Endothelial cell of umbilical vein (primary cell): ENCODE results near the gene PRCD. TPM values are rescaled to one million over a fixed set of nuclear protein-coding genes. Genes with fewer than 3 reads are reported as not detected.

Experiments
- BruUV-seq: library from RNA; stranded (reverse); fragments of 400-500 nt; replicated peaks from 2 replicates; lab custom pipeline; 2021; lab: Mats Ljungman, UMichigan
- CTCF ChIA-PET: fragments of 300-600, 350-600 bp; sonication (Branson Sonifier 250); formaldehyde crosslinking; loops from one replicate; lab custom pipeline; 2021; ENCODE audit warnings: antibody characterized with exemption, inconsistent platforms; lab: Charles Lee
- POLR2A ChIA-PET: fragments of 300-600, 350-600 bp; sonication (Branson Sonifier 250); formaldehyde crosslinking; loops from one replicate; lab custom pipeline; 2021; ENCODE audit warnings: antibody characterized with exemption, inconsistent platforms; lab: Charles Lee
- DNase-seq: peaks from one replicate; pipeline ENCODE4 v3.0.0-alpha.2; 2011; ENCODE audit warnings: low read depth, low spot score
- FAIRE-seq: peaks from 2 replicates; lab custom pipeline; 2011; peaks lifted over from hg19 to GRCh38; lab: Jason Lieb, UNC
- H2AFZ ChIP-seq: 2 replicates; pipeline ENCODE4 v1.6.0; 2012; ENCODE audit warnings: low read depth, low read length, control low read depth, inconsistent platforms
- H3K27ac ChIP-seq: 2 replicates; pipeline ENCODE4 v1.5.1; 2011; ENCODE audit warnings: low read depth, mild to moderate bottlenecking, control low read depth, low read length, moderate library complexity; ENCODE audit not compliant: insufficient read depth
- H3K27me3 ChIP-seq, 2 experiments: 2 replicates each; pipeline versions ENCODE4 v1.6.0 to v1.6.1; 2011; ENCODE audit warnings: low read length in 2 of 2, mixed read lengths in 1 of 2; ENCODE audit not compliant: control insufficient read depth in 2 of 2, insufficient read depth in 2 of 2
- H3K36me3 ChIP-seq, 2 experiments: 2 replicates in 1 of 2; 3 replicates in 1 of 2; pipeline ENCODE4 v1.5.1; 2011; ENCODE audit warnings: low read length in 2 of 2, mild to moderate bottlenecking in 1 of 2, moderate library complexity in 1 of 2; ENCODE audit not compliant: control insufficient read depth in 2 of 2, insufficient read depth in 2 of 2; ENCODE audit errors: extremely low read depth in 1 of 2
- H3K4me1 ChIP-seq: 3 replicates; pipeline ENCODE4 v1.5.1; 2011; ENCODE audit warnings: mild to moderate bottlenecking, low read length; ENCODE audit not compliant: control insufficient read depth, insufficient read depth; ENCODE audit errors: extremely low read depth
- H3K4me2 ChIP-seq: 2 replicates; pipeline ENCODE4 v1.6.1; 2011; ENCODE audit warnings: low read length, control low read depth, mixed read lengths; ENCODE audit not compliant: insufficient read depth
- H3K4me3 ChIP-seq, 3 experiments: fragments of 200-600 bp in 1 of 3; sonication (generic), shearing (Covaris generic) in 1 of 3; replicated peaks in 1 of 3; 2 replicates each; pipeline ENCODE4 v1.5.1; 2011 to 2016; ENCODE audit warnings: control low read depth in 3 of 3, low read length in 3 of 3, mild to moderate bottlenecking in 2 of 3, inconsistent platforms in 1 of 3, low read depth in 1 of 3, moderate library complexity in 1 of 3; ENCODE audit not compliant: insufficient read depth in 1 of 3
- H3K79me2 ChIP-seq: 2 replicates; pipeline ENCODE4 v1.6.0; 2012; ENCODE audit warnings: low read length, inconsistent platforms; ENCODE audit not compliant: control insufficient read depth, insufficient read depth
- H3K9ac ChIP-seq: replicated peaks from 2 replicates; pipeline ENCODE3; 2011; ENCODE audit warnings: low read length, control low read depth; ENCODE audit not compliant: insufficient read depth; ENCODE audit errors: extremely low read depth
- H3K9me1 ChIP-seq: replicated peaks from 3 replicates; pipeline ENCODE4 v1.6.0; 2011; ENCODE audit warnings: mild to moderate bottlenecking, low read length; ENCODE audit not compliant: control insufficient read depth, insufficient read depth; ENCODE audit errors: extremely low read depth
- H3K9me3 ChIP-seq: replicated peaks from 2 replicates; pipeline ENCODE4 v1.5.1; 2012; ENCODE audit warnings: low read length, inconsistent platforms; ENCODE audit not compliant: control insufficient read depth, insufficient read depth
- H4K20me1 ChIP-seq: replicated peaks from 2 replicates; pipeline ENCODE3; 2011; ENCODE audit warnings: mild to moderate bottlenecking, low read length; ENCODE audit not compliant: control insufficient read depth, insufficient read depth; ENCODE audit errors: extremely low read depth
- EZH2 ChIP-seq: IDR thresholded peaks from 2 replicates; pipeline ENCODE4 v1.6.1; 2012; ENCODE audit warnings: borderline replicate concordance, low read depth, mild to moderate bottlenecking, moderate library complexity, low read length, inconsistent platforms; ENCODE audit not compliant: severe bottlenecking
- FOS ChIP-seq: IDR thresholded peaks from 2 replicates; pipeline ENCODE4 v1.6.1; 2011; ENCODE audit warnings: mild to moderate bottlenecking, low read length, moderate library complexity, borderline replicate concordance; ENCODE audit not compliant: insufficient read depth
- GATA2 ChIP-seq: IDR thresholded peaks from 2 replicates; pipeline ENCODE4 v1.7.0; 2011; ENCODE audit warnings: low read depth, mild to moderate bottlenecking, moderate library complexity, mixed read lengths, low read length; ENCODE audit not compliant: insufficient read length, insufficient read depth
- dilution Hi-C: fragments of 300-500 bp; cut with MboI; formaldehyde crosslinking; loops from one replicate; pipeline ENCODE4 v1.15.0; 2019; ENCODE audit warnings: low sequenced_read_pairs; ENCODE audit not compliant: extremely low pct_ligation_motif_present
- intact Hi-C: fragments of 100-400 bp; cut with micrococcal nuclease; formaldehyde crosslinking; loops from one replicate; pipeline ENCODE4 v1.10.0; 2022
- polyA plus RNA-seq, 4 experiments: library from polyadenylated mRNA; depleted of rRNA in 3 of 4; stranded (reverse) in 3 of 4; unstranded in 1 of 4; fragments of >200 nt; gene quantifications; 2 replicates each; pipeline versions ENCODE4 v1.2.1 to v1.2.3, GENCODE V29; 2011 to 2012; ENCODE audit warnings: missing spikeins in 1 of 4
- total RNA-seq: library from RNA; stranded (reverse); gene quantifications from 2 replicates; pipeline ENCODE4 v1.2.3, GENCODE V29; 2021
- TF ChIP-seq, protein P1 (sequence below): IDR thresholded peaks from 2 replicates; pipeline ENCODE4 v1.6.1; 2011; ENCODE audit not compliant: insufficient read depth, insufficient read length

Gene PRCD
- total and polyA plus RNA-seq, 2 donors (not counting 3 experiments of a cell fraction or from before 2014, with no cell fraction given): not detected

DNA sequence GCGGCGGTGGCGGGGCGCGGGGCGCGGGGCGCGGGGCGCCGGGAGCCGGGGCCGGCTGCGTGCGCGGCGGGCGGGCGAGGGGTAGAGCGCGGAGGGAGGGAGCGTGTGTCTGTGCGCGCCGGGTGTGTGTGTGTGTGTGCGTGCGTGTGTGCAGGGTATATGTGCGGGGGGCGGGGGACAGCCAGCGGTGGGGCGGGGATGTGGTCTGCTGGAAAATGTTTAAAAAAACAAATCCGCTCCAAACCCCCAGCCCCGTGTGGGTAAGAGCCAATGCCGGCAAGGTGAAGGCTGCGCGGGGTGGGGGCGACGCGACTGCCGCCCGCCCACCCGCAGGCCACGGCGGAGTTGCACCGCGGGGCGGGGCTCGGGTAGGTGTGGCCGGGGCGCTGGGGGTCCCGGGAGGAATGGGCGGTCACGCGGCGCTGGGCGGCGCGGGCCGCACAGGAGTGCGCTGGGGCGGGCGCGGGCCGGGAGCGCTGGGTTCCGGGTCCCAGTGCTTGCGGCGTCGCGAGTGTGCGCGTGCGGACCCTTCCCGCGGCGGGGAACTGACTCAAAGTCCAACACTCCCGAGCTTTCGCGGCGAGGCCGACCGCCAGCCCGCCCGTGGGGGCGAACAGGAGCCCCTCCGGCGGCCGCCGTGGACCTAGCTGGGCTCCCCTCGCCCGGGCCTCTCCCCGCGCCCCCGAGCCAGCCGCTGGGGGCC is 2.1 kb upstream of the PRCD start, which contains the start of gene CYGB:
Gene CYGB (minus strand): TSS at position 132 of the 703 bp plus-strand sequence. CDS start 167 bp downstream, outside the sequence.
- ChIA-PET POLR2A (no interaction called here), CTCF (interaction anchor here (0.7 to 3.3 kb wide), 7 partner anchors 8 to 87 kb away, joined by 3 to 23 read pairs (median 3); no protein-coding TSS in a partner anchor)
- Histone ChIP-seq H3K27me3 (peaks cover 17 to 19% of the 10 kb centered on the region in 2 experiments), H3K9ac (no peak within 1 kb of the TSS), H3K27ac (no peak within 1 kb of the TSS), H3K79me2 (no peaks in the 10 kb centered on the region), H3K36me3 (no peaks in the 10 kb centered on the region), H3K9me3 (no peaks in the 10 kb centered on the region), H3K4me1 (no peaks in the 10 kb centered on the region), H2AFZ (peak within 1 kb of the TSS; percentile 27), H3K4me2 (no peak within 1 kb of the TSS), H3K4me3 (peak within 1 kb of the TSS in 2 of 3 experiments; percentile 14 to 19), H4K20me1 (no peaks in the 10 kb centered on the region), H3K9me1 (no peaks in the 10 kb centered on the region)
- FAIRE-seq (no peak), DNase-seq (no peak)
- dilution Hi-C loops: no loop called here
- TF ChIP-seq EZH2 (peak; percentile 90), GATA2 (no peak)
- BruUV-seq: no TSS peak
- intact Hi-C loops: no loop called here

- FAIRE-seq (no peak), DNase-seq (no peak)
- Histone ChIP-seq H3K9me3 (no peaks in the 10 kb centered on the region), H3K27ac (no peak overlapping the region), H3K27me3 (peaks cover 17 to 19% of the 10 kb centered on the region in 2 experiments), H3K4me2 (no peak overlapping the region), H3K9ac (no peak overlapping the region), H3K36me3 (no peaks in the 10 kb centered on the region), H3K79me2 (no peaks in the 10 kb centered on the region), H4K20me1 (no peaks in the 10 kb centered on the region), H3K4me3 (no peak overlapping the region), H2AFZ (no peak overlapping the region), H3K4me1 (no peaks in the 10 kb centered on the region), H3K9me1 (no peaks in the 10 kb centered on the region)
- BruUV-seq: no TSS peak
- CTCF ChIA-PET: interaction anchor here (3.3 kb wide), 1 partner anchor 15 kb away, joined by 23 read pairs; no protein-coding TSS in a partner anchor
- POLR2A ChIA-PET: no interaction called here
- TF ChIP-seq, protein P1, sequence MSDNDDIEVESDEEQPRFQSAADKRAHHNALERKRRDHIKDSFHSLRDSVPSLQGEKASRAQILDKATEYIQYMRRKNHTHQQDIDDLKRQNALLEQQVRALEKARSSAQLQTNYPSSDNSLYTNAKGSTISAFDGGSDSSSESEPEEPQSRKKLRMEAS: no peak
- TF ChIP-seq GATA2 (no peak), EZH2 (peak; percentile 66), FOS (no peak)
- dilution Hi-C loops (no loop called here), intact Hi-C loops (no loop called here)
Observed at GRCh38 chr17:76538281-76538931, 1.4 kb upstream of the PRCD start.
